GM19372 (cell line): ENCODE results near the gene COL4A3.
"Not testable (repeated sequence)": the region's sequence is repeated elsewhere in the genome, so short reads cannot be mapped to it uniquely, and the experiment has no call there.

ENCODE experiments used
- ATAC-seq: cut with Tn5 transposase; IDR thresholded peaks from one replicate; pipeline ENCODE4 v1.9.1; 2021; ENCODE audit warnings: mild to moderate bottlenecking, low read depth, moderate library complexity; ENCODE audit not compliant: unreplicated experiment

COL4A3 gene

DNA sequence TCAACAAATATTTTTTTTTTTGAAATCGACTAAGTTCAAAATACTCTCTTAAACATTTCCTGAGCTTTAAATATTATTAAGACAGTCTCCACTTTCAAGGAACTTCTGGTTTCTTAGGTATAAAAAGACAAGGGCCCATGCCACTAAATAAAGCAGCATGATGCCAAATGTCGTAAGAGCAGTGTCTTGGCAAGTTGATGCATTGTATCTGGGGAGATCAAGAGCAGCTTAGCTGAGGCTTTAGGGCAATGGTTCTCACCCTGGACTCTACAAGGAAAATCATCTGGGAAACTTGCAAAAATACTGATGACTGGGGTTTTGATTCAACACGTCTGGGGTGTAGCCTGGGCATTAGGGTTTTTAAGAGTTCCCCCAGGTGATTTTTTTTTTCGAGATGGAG, 41.3 kb downstream of the COL4A3 start:
- no peak for ATAC-seq

DNA sequence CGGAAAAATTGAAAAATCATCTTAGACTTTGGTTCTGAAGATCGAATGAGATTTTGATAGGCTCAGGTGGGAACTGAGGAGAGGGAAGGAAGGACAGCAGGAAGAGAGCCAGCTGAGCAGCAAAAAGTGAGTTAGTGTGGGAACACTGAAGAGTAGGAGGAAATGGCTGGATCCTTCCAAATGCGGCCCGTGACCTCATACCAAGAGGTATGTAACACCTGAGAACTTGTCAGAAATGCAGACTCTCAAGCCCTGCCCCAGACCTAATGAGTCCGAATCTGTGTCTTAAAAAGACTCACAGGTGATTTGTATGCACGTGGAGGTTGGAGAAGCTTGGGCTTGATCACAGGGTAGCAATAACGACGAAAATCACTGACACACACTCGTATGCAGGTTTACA, 42.0 kb downstream of the COL4A3 start:
- no peak for ATAC-seq

DNA sequence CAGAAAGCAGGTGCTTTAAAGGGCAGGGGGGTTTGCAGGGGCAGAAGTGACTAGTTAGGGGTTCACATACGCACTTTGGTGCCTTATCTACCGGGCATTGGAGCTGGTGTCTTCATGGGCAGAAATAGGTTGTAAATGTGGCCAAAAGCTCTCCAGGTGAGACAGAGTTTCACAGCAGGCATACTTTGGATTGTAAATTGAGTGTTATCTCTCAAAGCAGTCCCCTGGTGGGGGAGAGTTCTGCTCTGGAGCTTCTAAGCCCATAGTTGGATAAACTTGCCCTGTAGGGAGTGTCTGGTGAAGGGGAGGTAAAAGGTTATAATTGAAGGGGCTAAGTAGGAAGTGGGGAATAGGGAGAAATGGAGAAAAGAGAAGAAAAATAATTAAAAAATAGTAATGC, 43.1 kb downstream of the COL4A3 start:
- ATAC-seq: no peak

DNA sequence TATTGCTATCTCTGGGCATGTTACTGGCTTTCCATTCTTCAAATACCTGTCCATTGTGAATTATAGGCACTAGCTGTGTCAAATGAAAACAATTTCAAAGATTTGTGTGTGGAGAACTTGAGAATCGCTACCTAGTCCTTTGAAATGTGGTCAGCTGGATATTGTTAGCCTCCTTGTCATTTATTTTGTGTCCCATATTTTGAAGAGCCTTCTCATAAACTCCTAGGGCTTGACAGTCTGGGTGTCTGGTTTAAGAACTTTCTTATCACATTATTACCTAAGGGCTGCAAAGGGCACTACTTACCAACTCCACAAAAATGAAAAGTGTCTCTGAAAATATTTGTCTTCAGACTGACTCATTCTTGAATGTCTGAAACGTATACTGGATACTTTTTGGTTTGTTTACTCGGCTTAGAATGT, 50.2 kb downstream of the COL4A3 start:
- no peak for ATAC-seq

- ATAC-seq: no peak
Measured at GRCh38 chr2:227219312-227220105, 55.1 kb downstream of the COL4A3 start.

- no peak for ATAC-seq
Measured at GRCh38 chr2:227221120-227221519, 56.7 kb downstream of the COL4A3 start.

DNA sequence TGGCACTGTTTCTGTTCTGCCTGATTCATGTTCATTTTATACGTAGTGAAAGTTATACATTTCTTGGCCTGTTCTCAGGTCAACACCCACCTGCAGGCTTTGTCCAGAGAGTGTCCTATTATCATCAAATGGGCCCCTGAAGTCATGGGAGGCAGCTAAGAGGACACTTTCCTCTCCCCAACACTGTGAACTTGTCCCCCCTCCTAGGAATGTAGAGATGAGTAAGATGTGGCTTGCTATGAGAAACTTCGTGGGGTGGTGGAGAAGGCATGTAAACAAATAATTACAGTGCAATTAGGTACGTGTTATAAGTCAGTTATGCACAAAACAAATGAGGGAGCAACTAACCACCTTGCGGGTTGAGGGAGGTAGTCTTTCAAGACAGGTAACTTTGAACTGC, 57.9 kb downstream of the COL4A3 start:
- no peak for ATAC-seq

DNA sequence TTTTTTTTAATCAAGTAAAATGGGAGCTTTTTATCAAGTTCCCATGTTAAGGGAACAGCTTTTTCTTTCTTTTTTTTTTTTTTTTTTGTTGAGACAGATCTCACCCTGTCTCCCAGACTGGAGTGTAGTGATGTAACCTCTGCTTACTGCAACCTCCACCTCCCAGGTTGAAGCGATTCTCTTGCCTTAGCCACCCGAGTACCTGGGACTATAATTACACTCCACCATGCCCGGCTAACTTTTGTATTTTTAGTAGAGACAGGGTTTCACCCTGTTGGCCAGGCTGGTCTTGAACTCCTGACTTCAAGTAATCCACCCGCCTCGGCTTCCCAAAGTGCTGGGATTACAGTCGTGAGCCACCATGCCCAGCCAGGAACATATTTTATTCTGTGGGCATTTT, 61.2 kb downstream of the COL4A3 start:
- not testable (repeated sequence) for ATAC-seq

DNA sequence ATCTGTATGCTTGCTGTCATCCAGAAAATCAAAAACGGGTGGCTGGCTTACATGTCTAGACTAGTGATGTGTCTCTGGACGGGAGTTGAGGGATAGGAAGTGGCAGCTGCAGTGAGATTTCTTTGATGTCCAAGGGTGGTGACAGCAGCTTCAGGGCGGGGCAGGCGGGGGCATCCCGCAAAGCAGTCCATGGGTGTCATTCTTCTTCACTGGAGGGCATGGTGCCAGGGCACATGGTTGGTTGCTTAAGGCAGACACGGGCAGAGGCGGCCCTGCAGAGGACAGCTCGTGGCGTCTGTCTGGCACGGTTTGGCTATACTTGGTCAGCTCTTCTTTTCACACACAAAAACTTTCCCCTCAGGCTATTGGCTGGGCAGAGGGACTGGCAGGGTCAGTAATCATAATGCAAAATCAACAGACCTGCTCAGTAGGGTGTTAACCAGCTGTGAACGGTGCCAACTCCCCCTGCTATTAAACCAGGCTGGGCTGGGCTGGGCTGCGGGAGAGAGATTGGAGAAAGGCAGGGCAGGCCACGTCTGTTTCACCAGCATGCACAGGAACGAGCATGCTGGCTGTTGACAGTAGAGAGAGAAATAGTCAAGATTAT, 63.7 kb downstream of the COL4A3 start:
- no peak for ATAC-seq

DNA sequence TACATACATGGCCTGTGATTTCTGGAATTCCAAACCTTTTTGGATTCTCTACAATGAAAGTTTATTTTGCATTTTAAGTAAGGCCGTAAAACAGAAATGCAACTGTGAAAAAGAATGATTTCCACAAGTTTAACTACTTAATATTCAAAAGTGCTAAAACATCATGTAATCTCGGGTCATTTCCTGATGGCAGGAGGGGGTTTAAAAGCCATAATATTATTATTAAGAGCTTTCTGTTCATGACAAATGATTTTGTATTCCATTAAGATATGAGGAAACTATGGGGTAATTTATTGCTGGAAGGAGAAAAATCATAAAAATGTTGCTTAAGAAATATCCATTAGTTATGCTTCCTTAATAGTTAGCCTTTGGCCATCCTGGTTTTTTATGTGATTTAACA, 65.7 kb downstream of the COL4A3 start:
- ATAC-seq: no peak

- ATAC-seq: no peak
Measured at GRCh38 chr2:227234429-227234828, 70.0 kb downstream of the COL4A3 start.

- no peak for ATAC-seq
Measured at GRCh38 chr2:227237786-227238185, 73.4 kb downstream of the COL4A3 start.

- ATAC-seq: peak; percentile 70
Measured at GRCh38 chr2:227238238-227239237, 74.1 kb downstream of the COL4A3 start.

DNA sequence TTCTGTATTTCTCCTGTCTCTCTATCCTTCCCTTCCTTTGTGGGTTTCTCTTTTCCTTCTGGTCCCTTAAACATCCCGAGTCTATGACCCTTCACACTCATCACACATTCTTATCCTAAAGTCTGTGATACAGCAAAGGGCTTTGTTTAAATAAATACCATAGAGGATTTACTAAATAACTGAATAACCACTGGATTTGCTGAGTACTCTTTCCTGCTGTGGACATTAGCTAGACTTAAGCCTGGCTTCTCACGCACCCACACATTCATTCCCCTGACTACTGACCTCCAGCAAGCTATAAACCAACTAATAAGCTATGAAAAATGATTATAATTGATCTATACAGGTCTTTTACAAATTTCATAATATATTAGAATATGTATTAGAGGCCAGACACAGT, 76.6 kb downstream of the COL4A3 start:
- no peak for ATAC-seq

- ATAC-seq: no peak
Measured at GRCh38 chr2:227248876-227249275, 84.5 kb downstream of the COL4A3 start.

GRCh38 chr2:227252831-227253230, 88.4 kb downstream of the COL4A3 start:
- no peak for ATAC-seq

- no peak for ATAC-seq
Measured at GRCh38 chr2:227256605-227257004, 92.2 kb downstream of the COL4A3 start.

GRCh38 chr2:227257820-227258219, 93.4 kb downstream of the COL4A3 start:
- ATAC-seq: no peak

DNA sequence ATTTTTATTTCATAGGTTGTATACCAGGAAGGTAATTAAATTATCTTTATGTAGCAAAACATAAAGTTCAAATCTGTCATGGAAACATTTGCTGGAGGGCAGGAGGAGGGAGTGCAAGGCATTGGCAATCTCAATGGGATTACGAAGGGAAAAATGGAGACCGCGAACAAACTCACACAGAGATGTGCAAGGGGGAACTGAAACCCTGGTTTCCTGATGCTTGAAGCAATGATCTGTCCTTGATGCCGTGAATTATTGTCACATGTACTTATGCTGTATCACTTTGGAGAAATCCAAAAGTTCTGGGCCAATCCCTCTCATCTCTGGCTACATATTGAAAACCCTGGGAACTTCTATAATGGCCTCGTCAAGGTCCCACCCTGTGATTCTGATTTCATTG, 95.6 kb downstream of the COL4A3 start:
- ATAC-seq: no peak

GRCh38 chr2:227267410-227268115, 103.1 kb downstream of the COL4A3 start:
- no peak for ATAC-seq
